GM11168 (cell line): Measurements from ENCODE around the gene RAB13.

Experiments
- in situ Hi-C: fragments of 300-500 bp; cut with MboI; formaldehyde crosslinking; loops from one replicate; pipeline ENCODE4 v1.12.0; 2022; ENCODE audit warnings: low sequenced_read_pairs; ENCODE audit not compliant: unreplicated experiment

Gene RAB13

DNA sequence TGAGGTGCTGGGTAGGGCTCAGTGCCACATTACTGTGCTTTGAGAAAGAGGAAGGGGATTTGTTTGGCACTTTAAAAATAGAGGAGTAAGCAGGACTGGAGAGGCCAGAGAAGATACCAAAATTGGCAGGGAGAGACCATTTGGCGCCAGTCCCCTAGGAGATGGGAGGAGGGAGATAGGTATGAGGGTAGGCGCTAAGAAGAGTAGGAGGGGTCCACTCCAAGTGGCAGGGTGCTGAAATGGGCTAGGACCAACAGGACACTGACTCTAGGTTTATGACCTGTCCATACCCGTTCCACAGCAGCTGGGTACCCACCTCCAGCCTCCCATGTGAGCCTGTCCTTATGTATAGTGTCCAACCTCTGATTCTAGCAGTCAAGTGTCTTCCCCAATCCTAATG is 26.7 kb downstream of the RAB13 start:
- in situ Hi-C loops, result no loop called here

DNA sequence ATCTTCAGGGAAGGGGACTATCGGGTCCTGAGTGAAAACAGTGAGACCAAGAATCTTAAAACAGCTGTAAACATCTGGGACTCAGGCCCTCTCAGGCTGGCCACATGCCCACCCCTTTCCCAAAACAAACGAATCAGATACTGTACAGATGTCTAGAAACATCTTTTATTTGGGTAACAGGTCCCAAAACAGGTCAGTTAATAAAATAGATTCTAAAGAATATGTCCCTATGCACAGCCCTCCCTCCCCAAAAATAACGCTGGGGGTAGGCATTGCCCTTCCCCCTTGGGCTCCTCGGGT is 27.2 kb downstream of the RAB13 start:
- in situ Hi-C loops, result no loop called here

DNA sequence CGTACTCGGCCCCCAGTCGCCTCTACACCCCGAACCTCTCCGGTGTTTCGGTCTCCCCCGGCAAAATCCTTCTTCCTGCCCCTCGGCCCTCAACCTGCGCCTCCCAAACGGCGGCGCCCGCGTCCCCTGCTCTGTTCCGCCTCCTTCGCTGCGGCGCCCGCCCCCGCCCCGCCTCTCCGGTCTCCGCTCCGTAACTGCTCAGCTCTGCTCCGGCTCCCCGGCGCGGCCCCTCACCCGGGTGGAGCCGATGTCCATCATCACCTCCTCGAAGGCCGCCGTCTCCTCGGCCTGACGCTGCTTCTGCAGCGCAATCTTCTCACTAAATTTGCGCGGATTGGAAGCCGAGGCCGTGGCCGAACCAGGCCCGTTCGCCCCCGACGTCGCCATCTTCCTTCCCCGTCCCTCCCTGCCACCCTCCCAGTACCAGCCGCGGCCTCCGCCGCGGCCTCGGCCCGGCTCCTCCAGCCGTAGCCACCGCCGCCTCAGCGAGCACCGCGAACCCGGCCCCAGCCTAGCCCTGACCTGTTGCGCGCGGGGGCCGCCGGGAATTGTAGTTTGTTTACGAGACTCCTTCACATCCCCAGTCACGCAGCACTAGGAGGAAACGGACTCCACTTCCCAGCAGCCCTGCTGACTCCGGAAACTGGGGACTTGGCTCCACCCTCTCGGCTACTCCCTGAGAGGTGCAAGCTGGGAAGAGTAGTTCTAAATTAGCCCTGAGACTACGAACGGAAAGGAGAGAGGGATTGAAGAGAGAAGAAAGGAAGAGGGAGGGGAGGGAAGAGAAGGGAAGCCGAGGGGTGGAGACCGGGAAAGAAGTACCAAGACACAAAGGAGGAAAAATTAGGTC is 27.8 kb downstream of the RAB13 start, which contains the start of gene CRTC2:
Gene CRTC2, minus strand, starts transcription at position 502 of the 850 bp plus-strand sequence. Its CDS starts 115 bp downstream, at position 387.
- in situ Hi-C loops, result no loop called here

DNA sequence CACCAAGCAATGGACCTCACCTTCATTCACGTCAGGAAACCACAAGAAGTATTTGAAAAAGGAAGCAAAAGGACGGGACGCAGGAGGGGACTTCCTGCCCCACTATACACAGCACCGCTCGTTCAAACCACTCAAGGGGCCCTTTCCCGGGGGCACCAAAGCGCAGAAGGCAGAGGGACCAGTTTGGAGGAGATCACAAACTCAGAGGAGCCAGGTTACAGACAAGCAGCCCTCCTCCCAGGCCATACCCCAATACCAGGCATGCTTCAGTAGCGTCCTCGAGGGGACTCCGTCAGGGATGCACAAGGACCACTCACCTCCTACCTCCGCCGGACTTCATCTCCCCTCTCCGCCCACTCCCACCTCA is 28.4 kb downstream of the RAB13 start:
- in situ Hi-C loops, result no loop called here

DNA sequence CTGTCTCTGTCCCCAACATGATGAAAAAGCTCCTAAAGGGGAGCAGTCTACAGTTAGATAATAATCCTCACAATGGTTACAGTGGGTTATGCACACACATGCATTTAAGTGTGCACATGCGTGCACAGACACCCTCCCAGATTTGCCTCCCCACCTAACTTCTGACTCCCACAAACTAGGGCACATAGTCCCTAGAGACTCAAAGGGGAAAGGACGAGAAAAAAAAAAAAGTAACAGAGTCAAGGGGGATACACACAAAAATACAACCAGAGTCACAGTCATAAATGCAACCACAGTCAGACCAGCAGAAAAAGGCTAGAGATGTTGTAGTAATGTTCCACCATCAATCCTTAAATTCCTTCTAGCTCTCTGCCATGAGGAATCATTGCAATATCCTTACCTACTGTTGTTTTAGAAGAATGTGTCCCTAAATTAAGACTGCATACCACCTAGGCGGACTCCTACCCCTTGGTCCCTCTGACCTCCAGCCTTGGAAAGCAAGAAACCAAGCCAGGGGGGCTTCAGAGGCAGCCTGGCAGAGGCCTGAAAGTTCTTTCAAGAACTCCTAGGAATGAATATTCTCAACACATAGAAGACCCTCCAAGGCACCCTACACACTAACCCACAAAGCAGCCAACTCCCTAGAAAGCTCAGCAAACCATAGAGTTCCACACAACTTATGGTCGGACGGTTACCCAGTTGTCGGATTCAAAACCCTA is 29.0 kb downstream of the RAB13 start:
- in situ Hi-C loops, result no loop called here

DNA sequence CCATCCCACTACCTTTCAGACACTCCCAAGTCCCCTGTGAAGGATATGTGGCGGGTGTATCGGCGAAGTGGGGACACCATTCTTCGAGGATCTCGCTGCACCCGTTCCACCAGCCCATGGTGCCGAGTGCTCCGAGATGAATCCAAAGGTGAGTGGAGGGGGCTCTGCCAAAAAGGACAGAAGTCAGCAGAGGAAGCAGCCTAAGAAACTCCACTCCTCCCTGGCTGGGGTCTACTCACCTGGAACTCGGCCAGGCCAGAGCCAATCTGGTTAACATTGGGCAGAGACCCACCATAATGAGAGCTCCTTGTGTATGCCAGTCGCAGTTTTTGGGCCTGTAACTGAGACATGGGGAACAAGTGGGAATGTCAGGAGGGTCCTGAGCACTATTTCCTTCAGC is 31.3 kb downstream of the RAB13 start:
- in situ Hi-C loops, result no loop called here

DNA sequence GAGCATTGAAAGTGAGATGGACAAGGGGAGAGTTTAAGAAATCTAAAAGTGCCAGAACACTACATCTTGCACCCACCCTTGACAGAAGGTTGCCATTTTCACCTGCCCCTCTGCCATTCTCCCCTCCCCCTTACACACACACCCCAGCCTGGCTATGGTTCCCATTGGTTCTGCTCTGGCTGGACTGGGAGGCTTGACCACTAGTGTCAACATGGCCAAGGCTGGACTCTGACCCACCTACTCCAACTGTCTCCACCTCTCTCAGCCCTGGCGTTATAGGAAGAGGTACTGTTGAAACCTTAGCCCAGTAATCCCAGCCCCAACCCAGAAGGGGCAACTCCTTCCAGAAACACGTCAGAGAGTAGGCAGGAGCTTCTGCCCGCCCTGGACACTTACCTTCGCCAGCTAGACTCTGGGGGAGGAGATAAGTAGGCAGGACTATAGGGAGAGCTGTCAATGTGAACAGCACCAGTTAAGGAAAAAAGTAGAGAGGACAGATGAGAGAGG is 32.2 kb downstream of the RAB13 start:
- in situ Hi-C loops, result no loop called here

DNA sequence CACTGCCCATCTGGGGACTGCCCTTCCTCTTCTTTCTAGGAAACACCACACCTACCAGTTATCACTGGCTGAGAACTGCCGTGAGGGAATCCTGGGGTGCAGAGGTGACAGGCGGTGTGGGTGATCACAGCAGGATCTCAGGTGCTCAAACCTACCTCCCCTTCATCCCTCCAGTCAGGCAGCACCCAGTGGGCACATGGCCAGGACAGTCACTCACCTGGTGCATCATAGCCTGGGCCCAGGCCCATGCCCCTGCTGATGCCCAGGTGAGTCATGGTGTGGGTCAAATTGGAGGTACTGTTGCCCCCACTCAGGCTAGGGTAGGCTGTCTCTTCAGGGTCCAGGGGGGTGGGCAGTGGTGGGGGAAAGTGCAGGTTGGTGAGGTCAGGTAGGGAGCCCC is 34.3 kb downstream of the RAB13 start:
- in situ Hi-C loops, result no loop called here

DNA sequence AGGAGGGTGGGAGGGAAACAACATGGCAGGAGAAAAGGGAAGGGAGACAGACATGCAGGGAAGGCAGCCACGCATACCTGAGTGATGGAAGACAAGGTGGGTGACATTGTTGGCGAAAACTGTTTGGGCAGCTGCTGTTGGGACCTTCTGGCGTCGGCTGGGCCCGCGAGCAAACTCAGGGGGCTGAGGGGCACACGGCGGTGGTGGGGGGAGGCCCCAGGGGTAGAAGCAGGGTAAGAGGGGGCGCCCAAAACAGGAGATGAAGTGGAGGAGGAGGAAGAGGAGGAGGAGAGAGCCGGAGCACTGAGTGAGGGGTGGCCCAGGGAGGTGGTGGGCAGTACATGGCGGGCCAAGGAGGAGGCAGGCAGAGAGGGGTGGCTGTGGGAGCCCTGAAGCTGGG is 35.0 kb downstream of the RAB13 start:
- in situ Hi-C loops, result no loop called here

DNA sequence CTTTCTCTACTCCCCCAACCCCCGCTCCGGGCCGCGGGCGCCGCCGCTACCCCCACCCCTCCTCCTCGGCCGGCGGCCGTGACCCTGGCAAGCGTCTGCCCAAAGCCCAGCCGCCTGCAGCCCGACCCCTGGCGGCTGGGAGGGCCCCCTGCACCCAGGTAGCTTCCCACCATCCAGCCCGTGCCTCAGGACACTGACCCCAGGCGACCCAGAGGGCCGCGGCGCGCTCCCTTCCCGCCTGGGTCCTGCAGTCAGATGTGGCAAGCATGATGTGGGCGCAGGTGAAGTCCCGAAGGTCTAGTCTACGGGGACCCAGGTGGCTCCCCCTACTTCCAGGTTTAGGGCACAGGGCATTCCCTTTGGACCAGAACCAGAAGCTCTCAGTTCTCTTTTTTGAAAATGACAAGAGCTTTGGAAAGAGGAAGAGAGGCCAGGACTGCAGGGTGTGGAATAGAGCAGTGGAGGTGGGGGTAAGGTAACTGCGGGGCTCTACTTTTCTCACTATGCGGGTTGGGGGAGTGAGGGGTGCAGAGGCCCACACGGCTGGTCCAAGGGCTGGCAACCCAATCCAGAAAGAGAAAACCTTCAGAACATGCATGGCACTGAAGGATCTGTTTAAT is 39.4 kb downstream of the RAB13 start, which contains the start of gene DENND4B:
Gene DENND4B, minus strand, starts transcription at position 97 of the 620 bp plus-strand sequence. CDS start 2,344 bp downstream, outside the sequence.
- in situ Hi-C loops, result no loop called here

DNA sequence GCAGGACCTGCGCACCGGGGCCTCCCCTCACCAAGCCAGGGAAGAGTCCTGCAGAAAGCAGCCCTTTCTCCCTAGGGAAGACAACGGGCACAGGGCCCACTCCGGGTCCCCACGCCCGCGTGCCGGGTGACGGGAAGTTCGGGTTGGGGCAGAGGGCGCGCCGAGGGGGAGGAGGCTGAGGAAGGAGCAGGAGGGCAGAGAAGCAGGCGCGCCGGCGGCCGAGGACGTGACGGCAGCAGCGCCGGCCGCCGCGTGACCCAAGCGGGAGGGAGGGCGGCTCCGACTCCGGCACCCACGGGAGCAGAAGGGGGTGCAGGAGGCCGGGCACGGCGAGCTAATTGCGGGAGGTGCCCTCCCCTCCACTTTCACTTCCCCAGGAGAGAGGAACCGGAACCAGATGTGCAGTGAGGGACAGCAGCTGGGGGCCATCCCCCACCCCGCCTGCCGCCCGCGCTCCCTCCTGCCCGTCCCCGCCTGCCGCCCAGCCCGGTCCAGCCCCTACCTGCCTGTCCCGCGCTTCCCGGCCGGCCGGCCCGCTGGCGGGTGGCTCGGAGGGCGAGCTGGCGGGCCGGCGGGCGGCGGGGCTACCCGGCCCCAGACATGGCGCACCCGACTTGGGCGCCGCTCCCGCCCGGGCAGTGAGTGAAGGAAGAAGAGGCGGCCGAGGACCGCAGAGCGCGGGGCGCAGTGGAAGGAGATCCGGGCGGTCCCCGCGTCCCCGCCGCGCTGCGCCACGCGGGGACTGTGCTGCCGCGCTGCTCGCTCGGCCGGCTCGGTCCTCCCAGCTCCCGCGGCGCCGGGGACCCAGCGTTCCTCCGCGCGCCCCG is 40.1 kb downstream of the RAB13 start:
- in situ Hi-C loops, result no loop called here

DNA sequence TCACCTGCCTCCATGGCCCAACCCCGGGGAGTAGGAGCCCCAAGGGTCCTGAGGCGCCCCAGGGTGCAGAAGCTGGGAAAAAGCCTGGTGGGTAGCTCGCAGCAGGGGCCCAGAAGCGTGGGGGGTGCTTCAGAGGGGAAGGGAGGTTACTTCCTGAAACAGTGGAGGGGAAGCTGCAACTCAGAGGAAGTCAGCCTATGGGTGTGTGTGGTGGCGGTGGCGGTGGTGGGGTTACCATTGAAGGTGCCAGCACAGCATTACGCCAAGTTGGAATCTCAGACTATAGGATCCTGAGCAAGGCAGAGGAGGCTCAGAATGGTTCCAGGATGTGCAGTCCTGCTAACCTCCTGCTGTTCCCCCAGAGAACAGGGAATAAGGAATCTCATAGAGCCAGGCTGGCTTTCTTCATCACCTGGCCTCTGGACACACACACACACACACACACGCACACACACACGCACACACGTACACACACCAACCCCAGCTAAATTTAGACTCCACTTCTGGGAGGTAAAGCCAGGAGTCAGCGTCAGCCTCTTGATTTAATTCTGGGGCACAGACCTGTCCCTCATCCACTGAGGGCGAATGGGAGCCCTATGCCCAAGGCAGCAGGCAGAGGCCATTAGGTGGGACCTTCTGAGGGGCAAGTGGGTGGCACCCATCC is 40.9 kb downstream of the RAB13 start:
- in situ Hi-C loops, result no loop called here

DNA sequence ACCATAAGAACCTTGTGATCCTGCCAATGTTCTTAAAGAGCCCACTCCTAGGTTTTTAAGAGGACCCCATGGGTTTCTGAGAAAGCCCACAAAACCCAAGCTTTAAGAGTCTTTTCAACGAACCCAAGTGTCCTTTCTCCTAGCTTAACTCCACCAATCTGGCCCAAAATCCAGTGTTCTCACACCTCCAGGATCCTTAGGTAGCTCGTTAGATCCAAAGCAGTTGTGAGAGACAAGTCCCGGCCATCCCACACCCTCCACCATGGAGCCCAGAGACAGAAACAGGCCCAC is 41.4 kb downstream of the RAB13 start:
- in situ Hi-C loops, result no loop called here

DNA sequence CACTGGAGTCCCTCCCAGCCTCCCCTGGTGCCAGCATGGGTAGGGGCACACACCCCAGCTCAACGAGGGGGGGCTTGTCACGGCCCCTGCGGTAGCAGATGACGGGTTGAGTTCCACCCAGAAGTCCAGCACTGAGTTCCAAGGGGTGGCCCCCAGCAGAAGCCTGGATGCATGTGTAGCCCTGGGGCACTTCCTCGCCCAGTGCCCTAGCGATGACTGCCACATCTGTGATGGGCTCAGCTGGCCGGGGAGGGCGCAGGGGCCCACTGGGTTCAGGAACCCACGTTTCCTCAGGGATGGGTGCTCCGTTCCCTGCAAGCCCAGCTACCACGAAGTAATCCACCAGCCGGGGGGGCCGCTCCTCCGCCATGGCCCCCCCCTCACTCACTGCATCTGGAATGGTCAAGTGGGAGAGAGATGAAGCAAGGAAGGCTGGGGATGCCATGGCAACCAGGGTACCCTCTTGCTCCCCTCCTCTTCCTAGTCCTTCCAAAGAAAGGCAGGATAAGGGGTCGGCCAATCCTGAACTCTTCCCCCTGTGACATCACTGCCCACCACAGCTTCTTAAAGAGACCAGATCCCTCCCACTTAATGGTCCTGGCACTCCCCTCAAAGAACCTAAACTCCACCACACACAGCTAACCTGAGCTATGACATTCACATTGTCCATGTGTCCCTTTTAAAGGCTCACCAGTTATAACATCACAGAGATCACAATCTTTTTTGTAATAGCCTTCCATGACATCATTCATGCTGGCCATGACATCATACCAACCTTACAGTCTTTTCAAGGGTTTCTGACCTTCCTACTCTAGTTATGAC is 41.9 kb downstream of the RAB13 start:
- in situ Hi-C loops, result no loop called here

DNA sequence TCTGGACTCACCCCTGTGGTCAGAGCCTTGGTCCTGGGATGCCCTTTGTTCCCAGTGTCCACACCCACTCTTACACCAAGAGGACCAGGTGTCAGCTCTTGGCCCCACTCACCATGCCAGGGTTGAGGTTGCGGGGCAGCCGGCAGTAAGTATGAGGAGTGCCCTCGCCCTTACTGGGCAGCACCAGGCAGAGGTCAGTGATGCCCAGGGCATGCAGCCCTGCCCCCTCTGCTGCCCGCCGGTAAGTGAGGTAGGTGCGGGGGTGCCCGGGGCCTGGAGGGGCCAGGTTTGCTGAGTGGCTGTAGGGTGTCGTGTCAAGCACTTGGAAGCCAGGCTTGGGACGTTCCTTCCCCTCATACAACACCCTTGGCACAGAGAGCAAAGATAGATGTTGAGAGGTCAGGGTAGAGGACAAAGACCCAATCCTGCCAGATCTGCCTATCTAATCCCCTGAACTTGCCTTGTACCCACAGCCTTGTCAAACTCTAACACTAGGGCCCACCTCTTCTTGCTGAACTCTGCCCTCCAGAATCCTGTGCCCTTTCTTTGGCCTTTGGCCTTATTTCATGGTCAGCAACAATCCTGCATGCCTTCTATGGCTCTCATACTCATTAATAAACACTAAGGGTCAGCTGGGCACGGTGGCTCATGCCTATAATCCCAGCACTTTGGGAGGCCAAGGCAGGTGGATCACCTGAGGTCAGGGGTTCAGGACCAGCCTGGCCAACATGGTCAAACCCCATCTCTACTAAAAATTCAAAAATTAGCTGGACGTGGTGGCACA is 43.2 kb downstream of the RAB13 start:
- in situ Hi-C loops, result no loop called here

DNA sequence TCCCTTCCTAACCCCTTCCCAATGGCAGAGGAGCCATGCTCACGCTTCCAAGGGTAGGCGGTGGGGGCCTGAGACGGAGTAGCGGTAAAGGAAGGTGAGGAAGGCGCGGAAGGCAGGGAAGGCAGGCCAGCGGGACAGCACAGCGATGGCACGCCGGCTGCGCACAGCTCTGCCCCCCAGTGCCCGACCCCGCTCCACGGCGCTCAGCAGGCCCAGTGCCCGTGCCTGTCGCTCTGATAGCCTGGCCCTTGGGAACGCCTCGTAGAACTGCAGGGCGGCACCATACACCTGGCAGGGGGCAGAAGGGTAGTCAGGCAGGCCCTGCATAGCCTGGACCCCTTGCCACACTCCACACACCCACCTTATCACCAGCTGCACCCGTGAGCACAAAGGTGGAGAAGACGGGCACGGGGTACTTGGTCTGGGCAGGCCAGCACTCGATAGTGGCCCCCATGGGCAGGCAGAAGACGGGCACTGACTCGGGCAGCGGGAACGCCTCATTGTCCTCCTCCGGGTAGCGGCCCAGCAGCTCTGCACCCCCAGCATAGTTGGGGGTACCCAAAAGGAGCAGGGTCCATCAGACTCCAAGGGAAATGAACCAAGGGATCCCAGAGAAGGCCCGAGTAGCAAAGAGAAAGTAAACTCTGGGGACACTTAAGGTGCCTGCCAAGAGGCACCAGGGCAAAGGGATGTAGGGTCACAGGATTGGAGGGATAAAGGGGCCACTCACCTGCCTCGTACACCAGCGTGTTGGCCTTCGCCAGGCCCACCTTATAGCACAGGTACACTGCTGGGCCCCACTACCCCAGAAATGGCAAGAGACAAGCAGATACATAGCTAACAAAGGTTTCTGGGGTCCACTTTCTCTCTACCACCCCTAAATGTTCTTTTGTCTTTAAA is 44.1 kb downstream of the RAB13 start:
- in situ Hi-C loops, result no loop called here

DNA sequence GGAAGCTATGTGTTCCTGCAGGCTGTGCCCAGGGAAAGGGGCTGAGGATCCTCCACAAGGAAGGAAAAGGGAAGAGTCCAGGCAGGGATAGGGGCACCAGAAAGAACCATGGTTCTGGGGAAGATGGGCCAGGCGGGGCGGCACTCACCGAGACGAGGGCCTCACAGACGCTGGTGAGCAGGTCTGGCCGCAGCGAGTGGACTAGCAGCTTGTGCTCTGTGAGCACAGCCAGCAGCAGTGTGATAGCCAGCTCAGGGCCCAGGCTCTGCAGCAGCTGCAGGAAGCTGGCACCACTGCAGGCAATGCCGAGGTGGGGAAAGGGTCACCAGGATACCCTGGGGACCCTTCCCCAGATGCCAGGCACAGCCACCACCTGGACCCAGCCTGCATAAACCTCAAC is 45.4 kb downstream of the RAB13 start:
- in situ Hi-C loops, result no loop called here
